ENCODE results near the gene TMEM63C.

Gene TMEM63C, protein sequence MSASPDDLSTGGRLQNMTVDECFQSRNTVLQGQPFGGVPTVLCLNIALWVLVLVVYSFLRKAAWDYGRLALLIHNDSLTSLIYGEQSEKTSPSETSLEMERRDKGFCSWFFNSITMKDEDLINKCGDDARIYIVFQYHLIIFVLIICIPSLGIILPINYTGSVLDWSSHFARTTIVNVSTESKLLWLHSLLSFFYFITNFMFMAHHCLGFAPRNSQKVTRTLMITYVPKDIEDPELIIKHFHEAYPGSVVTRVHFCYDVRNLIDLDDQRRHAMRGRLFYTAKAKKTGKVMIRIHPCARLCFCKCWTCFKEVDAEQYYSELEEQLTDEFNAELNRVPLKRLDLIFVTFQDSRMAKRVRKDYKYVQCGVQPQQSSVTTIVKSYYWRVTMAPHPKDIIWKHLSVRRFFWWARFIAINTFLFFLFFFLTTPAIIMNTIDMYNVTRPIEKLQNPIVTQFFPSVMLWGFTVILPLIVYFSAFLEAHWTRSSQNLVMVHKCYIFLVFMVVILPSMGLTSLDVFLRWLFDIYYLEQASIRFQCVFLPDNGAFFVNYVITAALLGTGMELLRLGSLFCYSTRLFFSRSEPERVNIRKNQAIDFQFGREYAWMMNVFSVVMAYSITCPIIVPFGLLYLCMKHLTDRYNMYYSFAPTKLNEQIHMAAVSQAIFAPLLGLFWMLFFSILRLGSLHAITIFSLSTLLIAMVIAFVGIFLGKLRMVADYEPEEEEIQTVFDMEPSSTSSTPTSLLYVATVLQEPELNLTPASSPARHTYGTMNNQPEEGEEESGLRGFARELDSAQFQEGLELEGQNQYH

GRCh38 chr14:77181603-77182437, at the start of gene TMEM63C:
TMEM63C (plus strand) TSS chr14:77181798; CDS start chr14:77218814, 37,016 bp downstream.
- DNase-seq (ENCODE audit: low read depth in 3 of 3), result peak; percentile 29 to 69 (median 33)

GRCh38 chr14:77131871-77132486, 49.6 kb upstream of the TMEM63C start:
- DNase-seq (ENCODE audit: low read depth in 3 of 3), result no peak

DNA sequence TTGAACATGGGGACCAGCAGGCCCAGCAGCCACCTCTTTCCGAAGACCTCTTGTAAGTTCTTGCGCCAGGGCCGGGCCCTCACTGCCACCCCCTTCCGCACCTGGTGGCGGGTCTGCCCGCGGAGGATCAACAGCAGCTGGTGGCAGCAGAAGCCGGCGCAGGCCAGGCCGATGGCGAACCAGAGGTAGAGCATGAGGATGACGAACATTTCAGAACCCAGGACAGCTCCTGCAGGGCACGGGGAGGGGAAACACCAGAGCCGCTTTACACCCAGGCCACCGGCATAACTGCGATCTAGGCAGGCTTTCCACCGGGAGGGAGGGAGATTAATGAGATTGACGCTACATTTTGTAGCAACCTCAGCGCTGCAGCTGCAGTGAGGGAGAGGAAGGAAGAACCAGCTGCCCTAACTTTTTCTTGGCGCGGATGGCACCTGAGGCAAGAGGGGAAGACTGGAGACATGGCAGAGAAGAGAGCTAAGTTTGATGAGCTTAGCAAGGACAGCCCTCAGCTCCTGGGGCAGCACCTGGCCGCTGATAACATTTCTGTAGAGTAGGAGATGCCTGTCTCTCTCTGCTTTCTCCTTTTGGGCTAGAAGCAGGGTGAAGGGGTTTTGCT, 47.8 kb upstream of the TMEM63C start:
- peak; percentile 15 to 48 (median 26) for DNase-seq (ENCODE audit: low read depth in 3 of 3)

DNA sequence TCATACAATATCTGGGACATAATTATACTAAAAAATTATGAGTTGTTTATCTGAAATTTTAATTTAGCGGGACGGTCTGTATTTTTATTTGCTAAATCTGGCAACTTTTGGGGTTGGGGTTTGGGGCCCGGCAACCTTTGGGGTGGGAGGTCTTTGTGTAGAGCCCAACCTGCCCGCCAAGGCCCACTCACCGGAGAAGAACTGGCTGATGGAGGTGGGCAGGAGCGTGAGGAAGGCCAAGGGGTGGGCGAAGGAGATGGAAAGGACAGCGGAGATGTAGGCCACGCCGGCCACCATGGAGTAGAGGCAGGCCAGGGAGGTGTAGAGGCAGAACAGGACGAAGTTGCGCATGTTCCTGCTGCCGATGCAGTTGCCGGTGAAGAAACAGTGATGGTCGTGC, 42.6 kb upstream of the TMEM63C start:
- no peak for DNase-seq (ENCODE audit: low read depth in 3 of 3)

DNA sequence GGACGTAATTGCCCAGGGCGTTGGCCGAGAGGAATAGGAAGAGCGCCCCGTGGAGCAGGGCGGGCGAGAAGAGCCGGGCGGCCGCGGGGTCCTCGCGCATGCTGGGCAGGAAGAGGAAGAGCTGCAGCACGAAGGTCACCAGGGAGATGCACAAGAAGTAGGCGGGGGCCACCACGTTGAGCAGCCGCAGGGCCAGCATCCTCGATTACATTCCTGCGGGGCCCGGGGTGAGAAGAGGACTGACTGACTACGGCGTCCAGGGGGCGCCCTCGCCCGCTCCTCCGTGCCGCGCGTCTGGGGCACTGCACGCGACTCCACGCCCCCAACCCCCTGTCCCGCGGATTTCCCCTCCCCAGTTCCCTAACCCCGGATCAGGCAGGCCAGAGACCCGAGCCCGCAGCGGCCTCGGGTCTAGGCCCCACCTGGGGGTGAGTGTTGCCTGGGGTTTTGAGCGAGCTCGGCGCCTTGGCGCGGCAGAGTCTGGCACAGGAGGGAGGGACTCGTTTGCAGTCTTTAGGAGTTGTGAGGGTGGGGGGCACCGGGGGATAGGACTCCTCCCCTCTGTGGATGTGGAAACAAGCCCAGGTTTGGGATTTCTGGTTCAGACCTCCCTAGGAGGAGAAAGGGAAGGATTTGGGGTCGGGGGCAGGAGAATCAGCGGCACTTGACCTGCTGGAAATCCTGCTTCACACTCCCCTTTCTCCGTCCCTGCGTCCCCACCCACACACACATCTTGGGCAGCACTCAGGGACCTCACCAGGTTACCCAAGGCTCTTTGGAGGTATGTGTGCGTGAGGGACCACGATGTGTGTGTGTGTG, 41.8 kb upstream of the TMEM63C start:
- DNase-seq (ENCODE audit: low read depth in 3 of 3), result peak in 2 of 3 experiments; percentile 25 to 59

DNA sequence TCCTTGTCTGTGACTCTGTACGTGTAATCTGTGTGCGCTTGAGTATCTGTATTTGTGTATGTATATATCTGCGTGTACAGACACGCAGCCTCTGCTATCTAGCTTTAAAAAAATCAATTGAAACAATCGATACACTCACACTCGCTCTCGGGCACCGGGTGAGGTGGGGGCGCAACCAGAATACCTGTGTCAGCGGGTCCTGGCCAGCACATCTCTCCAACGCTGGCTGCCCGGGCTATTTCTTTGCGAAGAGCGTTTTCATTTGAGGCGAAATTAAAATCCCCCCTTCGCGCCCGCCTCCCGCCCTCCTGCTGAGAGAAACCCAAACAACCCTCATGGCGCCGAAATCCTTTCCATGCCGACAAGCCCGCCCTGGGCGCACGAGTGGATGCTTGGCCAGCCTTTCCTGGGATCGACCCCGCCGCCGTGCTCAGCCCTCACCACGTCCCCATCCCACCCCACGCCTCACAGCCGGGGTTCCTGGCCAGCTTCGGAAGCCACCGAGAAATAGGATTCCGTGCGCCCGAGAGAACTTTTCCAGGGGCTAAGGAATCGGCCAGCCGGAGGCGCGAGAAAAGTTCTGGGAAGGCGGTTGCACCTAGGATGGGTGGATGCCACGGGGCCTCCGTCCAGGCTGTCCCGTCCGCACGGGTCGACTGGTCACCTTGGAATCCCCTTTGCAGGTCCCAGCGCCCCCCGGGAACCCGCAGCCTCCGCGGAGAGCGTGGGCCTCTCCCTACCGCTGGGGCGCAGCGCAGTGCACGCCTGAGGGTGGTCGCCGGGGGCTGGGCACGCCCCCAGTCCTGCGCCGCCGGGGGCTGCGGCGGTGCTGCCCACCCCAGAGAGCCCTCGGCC, 41.0 kb upstream of the TMEM63C start:
- no peak for DNase-seq (ENCODE audit: low read depth in 3 of 3)

DNA sequence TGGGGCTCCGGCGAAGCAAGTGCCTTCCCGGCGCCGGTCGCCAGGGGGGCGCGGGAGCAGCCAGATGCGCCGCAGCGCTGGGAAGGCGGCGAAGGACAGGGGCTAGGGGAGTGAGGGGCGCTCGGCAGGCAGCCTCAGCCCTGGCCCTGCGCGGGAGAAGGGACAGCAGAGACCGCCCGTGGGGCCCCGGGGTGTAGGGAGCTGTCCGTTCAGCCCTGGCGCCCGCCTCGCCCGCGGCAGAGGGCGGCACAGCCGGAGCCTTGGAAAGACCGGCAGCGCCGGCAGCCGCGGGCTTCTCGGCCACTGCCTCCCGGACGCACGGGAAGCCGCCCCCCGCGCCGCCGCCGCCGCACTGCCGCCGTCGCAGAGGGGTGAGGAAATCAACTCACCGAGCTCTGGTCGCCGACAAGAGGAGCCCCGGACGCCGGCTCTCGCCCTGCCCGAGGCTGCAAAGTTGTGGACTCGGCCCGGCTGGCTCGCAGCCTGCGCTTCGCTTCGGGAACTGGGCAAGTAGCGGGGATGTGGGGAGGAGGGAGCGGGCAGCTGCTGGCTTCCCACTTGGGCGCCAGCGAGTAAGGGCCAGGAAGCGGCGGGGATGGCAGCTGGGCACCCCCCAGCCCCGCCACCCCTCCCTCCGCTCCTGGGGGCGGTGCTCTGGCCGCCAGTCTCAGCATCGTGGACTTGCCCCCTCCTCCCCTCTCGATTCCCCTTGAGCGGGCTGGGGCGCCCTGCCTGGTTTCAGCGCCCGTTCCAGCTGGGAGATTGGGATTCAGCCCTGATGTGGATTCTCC, 40.2 kb upstream of the TMEM63C start, which contains the start of gene ZDHHC22:
TSS of gene ZDHHC22 (minus strand) at position 578 of the 791 bp plus-strand sequence. CDS start 2,053 bp downstream, outside the sequence.
- DNase-seq (ENCODE audit: low read depth in 3 of 3), result no peak

DNA sequence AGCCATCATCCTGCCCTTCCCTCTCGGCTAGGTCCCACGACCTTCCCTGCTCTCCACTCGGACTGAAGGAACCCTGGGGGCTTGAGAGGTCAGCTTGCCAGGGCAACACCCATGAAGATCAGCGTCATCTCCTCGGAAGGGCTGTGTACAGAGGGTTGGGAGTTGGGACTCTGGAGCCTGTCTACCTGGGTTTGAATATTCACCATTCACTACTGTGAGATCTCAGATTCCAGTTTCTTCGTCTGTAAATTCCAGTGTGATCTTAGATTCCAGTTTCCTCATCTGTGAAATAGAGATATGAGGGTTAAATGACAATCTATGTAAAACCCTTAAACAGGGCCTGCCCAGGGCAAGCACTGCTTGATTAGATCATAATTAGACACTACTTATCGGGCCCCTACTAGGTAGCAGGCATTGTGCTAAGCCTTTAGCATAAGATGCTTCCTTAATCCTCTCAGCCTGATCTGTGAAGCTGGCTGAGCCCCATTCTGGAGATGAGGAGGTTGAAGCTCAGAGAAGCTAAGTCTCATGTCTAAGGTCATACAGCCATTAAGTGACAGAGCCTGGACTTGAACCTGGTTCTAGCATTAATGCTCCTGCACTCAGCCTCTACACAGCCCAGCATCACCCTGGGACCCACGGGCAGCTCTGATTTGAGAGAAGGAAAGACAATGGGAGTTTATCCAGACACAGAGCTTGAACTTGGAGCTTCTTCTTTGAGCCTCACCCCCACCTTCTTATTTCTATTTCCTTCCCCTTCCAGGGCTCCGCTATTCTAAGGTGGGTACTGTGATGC, 39.4 kb upstream of the TMEM63C start:
- DNase-seq (ENCODE audit: low read depth in 3 of 3), result no peak

DNA sequence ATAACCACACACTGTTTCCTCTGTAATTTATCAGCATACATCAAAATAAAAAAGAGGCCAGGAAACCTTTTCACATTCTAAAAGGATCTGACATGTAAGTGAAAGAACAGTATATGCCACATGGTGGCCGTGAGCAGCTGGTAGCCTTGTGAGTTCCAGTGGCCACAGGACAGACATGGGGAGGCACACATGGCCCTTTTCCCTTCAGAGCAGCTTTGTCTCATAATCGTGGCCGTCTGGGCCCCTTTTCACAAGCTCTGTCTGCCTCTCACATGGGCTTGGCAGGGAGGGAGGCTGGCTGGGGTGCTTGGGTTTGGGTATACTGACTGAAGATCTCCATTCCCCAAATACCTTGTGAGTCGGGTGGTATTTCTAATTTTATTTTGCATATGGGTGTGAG, 38.5 kb upstream of the TMEM63C start:
- no peak for DNase-seq (ENCODE audit: low read depth in 3 of 3)

GRCh38 chr14:77144412-77145115, 37.0 kb upstream of the TMEM63C start:
- no peak for DNase-seq (ENCODE audit: low read depth in 3 of 3)

DNA sequence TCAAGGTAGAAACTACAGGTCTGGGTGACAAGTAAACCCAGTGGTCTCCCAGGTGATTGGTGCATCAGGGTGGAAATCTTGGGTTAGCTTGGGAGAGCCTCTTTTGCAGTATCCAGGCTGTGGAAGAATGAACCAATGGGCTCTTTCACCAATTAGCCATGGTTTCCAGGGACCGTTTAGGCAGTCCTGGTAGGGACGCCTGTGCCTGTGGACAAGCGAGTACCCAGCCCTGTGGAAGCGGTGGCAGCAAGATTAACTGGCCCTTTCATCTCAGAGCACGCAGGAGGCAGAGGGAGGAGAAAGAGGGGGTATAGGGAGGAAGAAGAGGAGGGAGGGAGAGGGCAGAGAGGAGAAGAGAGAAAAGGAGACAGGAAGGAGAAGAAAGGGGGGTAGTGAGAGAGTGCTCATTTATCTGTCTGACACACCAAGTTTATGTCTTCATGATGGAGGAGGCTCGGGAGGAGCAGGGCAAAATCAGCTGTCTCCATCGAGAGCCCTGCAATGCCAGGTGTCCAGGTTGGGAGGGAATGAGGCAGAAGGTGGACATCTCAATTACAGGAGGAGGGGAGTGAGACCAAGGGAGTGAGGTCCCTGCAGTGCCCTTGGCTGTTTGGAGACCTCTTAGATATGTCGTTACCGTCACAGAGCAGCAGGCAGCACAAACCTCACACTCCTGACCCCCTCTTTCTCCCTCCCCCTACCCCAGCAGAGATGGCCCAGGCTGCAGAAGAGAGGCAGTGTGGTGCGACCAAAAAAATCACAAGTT, 35.4 kb upstream of the TMEM63C start:
- no peak for DNase-seq (ENCODE audit: low read depth in 3 of 3)

DNA sequence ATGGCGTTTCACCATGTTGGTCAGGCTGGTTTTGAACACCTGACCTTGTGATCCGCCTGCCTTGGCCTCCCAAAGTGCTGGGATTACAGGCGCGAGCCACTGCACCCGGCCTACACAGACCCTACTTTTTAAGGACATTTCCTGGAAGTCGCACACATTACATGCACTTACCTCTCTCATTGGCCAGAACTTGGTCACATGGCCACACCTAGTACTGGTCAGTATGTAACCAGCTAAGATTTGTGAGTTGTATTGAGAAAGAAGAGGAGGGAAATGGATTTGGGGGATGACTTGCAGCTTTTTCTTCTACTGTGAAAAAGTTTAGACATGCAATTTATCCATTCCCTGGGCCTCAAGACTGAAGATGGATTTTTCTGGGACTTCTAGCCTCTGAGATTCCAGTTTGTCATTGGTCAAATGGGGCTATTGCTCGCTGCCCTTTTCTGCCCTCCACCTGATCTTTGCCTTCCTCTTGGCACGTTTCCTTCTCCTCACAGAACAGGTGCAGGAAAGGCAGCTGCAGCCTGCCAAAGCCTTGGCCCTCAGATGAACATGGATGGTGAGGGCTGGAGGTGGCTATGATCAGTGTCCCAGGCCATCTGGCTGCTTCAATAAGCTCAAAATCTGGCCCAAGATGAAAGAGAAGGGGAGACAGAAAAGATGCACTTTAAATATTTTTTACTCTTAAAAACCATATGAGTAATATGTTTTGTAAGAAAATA, 32.9 kb upstream of the TMEM63C start:
- no peak for DNase-seq (ENCODE audit: low read depth in 3 of 3)

- no peak for DNase-seq (ENCODE audit: low read depth in 3 of 3)
Measured at GRCh38 chr14:77151245-77151644, 30.4 kb upstream of the TMEM63C start.

DNA sequence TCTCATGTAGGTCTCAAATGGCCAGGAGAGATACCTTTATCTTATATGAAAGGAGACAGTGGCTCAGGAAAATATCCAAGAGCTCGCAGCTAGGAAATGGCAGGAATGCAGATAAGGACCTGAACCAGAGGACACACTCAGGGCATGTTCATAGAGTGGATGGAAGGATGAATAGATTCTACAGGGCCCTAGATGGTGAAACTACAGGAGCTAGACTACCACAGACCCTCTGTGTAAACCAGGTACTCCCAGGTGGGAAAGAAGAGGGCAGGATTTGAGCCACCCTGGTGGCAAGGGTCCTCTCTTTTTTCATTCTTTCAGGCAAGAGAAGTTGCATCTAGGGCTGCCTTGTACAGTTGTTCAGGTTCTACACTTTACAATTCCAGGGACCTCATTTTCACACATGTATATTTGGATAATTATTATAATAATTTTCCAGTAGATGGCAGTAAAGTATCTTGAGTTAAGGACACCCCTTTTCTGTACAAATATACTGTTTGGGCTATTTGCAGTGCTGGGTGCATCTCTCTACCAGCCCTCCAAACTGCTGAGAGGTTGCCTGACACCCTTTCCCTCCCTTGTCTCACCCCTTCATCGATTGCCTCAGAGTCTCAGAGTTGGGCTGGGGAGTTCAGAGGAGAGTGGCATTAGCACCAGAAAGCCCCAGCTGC, 29.5 kb upstream of the TMEM63C start:
- DNase-seq (ENCODE audit: low read depth in 3 of 3), result no peak

- DNase-seq (ENCODE audit: low read depth in 3 of 3), result no peak
Measured at GRCh38 chr14:77153802-77154201, 27.8 kb upstream of the TMEM63C start.
